ENCODE data around the gene DMRT3. TPM values are rescaled to one million over a fixed set of nuclear protein-coding genes. Genes with fewer than 3 reads are reported as not detected.
A peak's percentile ranks its signal among the peaks of the same experiment; 100 is the strongest.
"Not testable (repeated sequence)": the region's sequence is repeated elsewhere in the genome, so short reads cannot be mapped to it uniquely, and the experiment has no call there.

Gene DMRT3
- total RNA-seq, 1 experiment from 2014 or later = not detected

GRCh38 chr9:998299-999110, 22.1 kb downstream of the DMRT3 start:
- not testable (repeated sequence) for DNase-seq (ENCODE audit: low read depth)

DNA sequence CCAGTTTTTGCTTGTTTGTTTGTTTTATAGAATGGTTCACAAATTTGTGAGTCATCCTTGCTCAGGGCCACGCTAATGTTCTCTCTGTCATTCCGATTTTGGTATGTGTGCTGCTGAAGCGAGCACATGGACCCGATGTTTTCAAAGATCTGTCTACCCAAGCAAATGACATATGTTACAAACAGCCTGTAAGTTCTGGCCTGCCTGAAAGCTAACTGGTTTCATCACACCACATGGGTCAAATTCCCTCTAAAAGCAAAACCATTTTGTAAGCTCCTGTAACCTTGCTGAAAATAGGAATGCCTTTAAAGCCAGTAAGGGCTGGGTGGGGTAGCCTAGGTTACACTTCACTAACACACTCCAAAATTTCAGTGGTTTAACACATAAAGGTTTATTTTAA, 25.4 kb downstream of the DMRT3 start:
- no peak for DNase-seq (ENCODE audit: low read depth)

GRCh38 chr9:1002678-1003077, 26.2 kb downstream of the DMRT3 start:
- DNase-seq (ENCODE audit: low read depth) = no peak

GRCh38 chr9:1005043-1005667, 28.7 kb downstream of the DMRT3 start:
- DNase-seq (ENCODE audit: low read depth) = peak; percentile 54

- DNase-seq (ENCODE audit: low read depth) = no peak
Measured at GRCh38 chr9:1007312-1007711, 30.9 kb downstream of the DMRT3 start.

GRCh38 chr9:1008216-1008615, 31.8 kb downstream of the DMRT3 start:
- no peak for DNase-seq (ENCODE audit: low read depth)

DNA sequence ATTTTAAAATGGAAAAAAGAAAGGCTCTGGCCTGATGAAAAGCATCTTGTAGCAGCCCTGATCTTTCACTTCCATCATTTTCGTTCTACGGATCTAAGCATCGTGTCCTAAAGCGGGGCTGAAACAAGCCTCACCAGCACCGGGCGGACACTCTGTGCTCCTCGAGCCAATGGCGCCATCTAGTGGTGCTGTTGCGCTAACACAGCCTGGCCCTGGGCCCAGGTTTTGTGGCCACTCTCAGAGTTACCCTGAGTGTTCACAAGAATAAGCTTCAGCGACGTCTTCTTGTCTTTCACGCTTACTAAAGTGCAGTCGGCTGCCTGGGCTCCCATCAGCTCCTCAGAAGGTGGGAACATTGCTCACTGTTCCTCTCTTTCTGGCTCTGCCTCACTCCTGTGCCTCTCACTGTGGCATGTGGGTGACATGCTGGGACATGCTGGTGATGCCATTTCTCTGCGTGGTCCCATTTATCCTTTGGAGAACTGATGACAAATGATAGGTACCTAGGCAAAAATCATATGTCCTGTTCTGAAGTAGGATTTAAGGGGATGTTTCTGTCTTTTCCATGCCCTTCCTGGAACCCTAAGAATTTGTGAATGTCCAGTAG, 32.7 kb downstream of the DMRT3 start:
- peak; percentile 72 for DNase-seq (ENCODE audit: low read depth)

DNA sequence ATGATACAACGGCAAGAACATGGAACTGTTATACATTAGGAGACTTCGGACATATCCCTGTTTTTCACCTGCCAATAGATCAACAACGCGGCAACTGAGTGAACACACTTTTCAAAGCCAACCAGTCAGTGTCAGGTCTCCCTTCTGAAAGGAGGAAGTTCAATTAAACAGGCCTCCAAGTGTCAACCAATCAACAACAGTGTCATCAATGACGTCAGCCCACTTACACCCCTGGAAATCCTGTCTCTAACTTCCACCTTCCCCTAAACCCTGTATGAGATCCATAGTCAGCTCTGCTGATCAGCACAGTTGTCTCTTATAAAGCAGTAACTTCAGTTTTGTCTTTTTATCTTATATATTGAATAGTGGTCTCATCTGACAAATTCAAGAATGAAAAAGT, 36.6 kb downstream of the DMRT3 start:
- DNase-seq (ENCODE audit: low read depth) = no peak

DNA sequence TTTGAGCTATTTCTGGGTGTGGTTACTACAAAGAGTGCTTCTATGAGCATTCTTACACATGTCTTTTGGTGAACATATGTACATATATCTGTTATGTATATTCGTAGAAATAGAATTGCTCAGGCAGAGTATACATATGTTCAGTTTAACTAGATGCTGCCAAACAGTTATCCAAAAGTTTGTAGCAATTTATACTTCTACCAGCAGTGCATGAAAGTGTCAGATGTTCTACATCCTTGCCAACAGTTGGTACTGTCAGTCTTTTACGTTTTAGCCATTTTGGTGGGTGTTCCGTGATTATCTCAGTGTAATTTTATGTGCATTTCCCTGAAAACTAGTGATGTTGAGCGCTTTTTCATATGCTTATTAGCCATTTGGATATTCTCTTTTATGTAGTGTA, 37.8 kb downstream of the DMRT3 start:
- no peak for DNase-seq (ENCODE audit: low read depth)

- DNase-seq (ENCODE audit: low read depth) = no peak
Measured at GRCh38 chr9:1014640-1015039, 38.2 kb downstream of the DMRT3 start.

DNA sequence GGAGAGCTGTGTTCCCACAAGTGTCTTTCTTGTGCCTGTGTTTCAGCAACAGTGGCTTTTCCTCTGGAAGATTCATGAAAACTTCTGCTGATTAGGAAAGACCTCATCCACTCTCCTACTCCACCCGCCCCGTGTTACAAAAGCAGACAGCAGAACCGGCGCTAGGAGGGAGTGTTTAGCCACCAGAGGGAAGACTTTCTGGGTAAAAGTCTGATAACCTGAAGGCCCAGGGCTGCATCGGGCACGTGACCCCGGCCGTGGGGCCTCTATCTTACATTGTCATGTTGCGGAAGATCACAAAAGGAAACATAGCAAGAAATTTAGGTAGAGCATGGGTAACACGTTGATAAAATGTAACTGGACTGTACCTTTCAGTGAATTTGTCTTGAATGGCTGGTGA, 41.7 kb downstream of the DMRT3 start:
- peak; percentile 35 for DNase-seq (ENCODE audit: low read depth)

DNA sequence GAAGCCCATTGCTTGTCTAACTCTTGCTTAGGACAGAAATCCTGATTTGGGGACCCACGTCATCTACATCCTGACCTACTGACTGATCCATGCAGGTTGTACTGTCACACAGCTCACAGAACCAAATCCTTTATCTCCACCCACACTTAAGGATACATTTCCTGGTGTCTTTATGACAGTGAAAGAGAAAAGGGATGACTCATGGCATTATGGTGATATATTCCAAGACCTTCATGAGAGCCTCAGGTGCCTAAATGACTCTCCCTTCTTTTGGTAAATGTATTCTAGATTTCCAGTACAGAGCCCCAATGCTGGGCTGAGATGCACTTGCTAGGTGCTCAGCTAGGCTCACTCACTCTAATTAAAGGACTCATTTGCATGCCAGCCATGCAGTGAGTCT, 47.7 kb downstream of the DMRT3 start:
- DNase-seq (ENCODE audit: low read depth) = no peak

GRCh38 chr9:1025131-1025530, 48.7 kb downstream of the DMRT3 start:
- peak; percentile 14 for DNase-seq (ENCODE audit: low read depth)

DNA sequence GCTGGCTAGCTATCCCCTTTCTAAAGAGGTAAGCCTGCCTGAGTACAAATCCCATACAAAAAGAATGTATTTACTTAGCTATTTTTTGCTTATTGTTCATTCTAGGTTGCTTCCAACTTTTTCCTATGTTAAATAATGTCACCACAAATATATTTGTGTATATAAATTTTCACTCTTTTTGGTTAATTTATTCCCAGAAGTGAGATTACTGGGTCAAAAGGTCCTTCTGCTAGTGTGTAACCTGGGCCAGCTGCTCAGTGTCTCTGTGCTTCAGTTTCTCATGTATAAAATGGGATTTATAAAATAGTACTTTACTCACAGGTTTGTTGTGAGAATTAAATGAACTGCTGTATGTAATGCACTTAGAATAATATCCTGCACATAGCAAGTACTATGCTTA, 49.8 kb downstream of the DMRT3 start:
- no peak for DNase-seq (ENCODE audit: low read depth)

GRCh38 chr9:1028501-1029190, 52.2 kb downstream of the DMRT3 start:
- DNase-seq (ENCODE audit: low read depth) = no peak

DNA sequence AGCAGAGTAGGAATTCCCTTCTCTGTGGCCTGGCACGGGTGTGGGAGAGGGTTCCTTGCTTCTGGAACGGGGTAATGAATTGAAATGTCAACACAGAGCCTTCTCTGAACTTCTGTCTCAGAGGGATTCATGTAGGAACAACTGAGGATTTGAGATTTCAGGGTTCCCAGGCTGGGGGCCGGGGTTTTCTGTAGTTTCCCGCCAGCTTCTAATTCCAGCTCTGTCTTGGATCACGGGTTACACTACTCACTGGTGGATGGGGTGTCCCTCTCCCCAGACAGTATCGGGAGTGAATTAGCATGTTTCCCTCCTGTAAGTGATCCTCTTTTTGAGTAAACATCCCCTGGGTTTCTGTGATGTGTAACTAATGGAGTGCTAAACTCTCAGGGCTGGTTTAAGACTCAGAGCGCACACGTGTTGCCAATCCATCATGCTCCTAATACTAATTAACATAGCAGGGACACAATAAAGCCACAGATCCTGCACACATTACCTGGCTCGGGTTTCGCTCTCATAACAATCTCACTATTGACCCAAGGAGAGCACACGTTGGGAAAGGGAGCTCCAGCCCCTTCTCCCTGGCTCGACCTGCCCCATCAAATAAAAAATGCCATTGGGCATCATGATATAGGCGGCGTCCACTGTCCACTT, 55.6 kb downstream of the DMRT3 start:
- DNase-seq (ENCODE audit: low read depth) = no peak

- no peak for DNase-seq (ENCODE audit: low read depth)
Measured at GRCh38 chr9:1034271-1034670, 57.8 kb downstream of the DMRT3 start.

DNA sequence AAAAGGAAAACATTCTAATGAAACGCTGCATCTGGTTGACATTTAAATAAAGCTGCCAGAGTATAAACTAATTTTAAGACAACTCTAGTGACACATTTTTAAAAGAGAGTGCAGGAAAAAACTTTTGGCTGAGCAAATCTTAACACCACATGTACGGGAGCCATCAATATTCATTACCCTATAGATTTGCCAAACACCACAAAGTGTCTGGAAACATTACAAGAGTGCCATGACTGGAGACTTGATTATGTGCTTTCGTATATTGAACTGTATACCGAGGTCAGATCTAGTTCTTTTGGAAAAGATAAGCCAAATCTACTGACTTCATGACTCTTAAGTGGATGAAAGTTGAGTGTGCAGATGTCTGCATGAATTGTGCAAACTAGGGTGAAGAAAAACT, 63.1 kb downstream of the DMRT3 start:
- no peak for DNase-seq (ENCODE audit: low read depth)
